ENCODE results near the gene AOPEP. TPM values are rescaled to one million over a fixed set of nuclear protein-coding genes. Genes with fewer than 3 reads are reported as not detected.

AOPEP gene
- total and polyA plus RNA-seq, 2 donors (not counting 3 experiments of a cell fraction or from before 2014, with no cell fraction given), result 20.2 to 41.6 TPM

GRCh38 chr9:95045751-95046150 is 319.3 kb downstream of the AOPEP start:
- no peak for TF ChIP-seq JUN (IDR thresholded peaks at IDR 0.05; ENCODE audit: borderline replicate concordance, insufficient read depth, insufficient read length, low read depth)
- TF ChIP-seq, protein P1, sequence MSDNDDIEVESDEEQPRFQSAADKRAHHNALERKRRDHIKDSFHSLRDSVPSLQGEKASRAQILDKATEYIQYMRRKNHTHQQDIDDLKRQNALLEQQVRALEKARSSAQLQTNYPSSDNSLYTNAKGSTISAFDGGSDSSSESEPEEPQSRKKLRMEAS (IDR thresholded peaks at IDR 0.05; ENCODE audit: insufficient read depth, insufficient read length), result no peak
- TF ChIP-seq EZH2 (IDR thresholded peaks at IDR 0.05; ENCODE audit: borderline replicate concordance, low read depth, low read length, severe bottlenecking), result no peak
- no peak for TF ChIP-seq FOS (IDR thresholded peaks at IDR 0.05; ENCODE audit: borderline replicate concordance, insufficient read depth, low read length)
- TF ChIP-seq, protein P2, sequence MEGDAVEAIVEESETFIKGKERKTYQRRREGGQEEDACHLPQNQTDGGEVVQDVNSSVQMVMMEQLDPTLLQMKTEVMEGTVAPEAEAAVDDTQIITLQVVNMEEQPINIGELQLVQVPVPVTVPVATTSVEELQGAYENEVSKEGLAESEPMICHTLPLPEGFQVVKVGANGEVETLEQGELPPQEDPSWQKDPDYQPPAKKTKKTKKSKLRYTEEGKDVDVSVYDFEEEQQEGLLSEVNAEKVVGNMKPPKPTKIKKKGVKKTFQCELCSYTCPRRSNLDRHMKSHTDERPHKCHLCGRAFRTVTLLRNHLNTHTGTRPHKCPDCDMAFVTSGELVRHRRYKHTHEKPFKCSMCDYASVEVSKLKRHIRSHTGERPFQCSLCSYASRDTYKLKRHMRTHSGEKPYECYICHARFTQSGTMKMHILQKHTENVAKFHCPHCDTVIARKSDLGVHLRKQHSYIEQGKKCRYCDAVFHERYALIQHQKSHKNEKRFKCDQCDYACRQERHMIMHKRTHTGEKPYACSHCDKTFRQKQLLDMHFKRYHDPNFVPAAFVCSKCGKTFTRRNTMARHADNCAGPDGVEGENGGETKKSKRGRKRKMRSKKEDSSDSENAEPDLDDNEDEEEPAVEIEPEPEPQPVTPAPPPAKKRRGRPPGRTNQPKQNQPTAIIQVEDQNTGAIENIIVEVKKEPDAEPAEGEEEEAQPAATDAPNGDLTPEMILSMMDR (IDR thresholded peaks at IDR 0.05; ENCODE audit: extremely low read depth in 1 of 2, insufficient read depth in 1 of 2, low read depth in 1 of 2, low read length in 2 of 2), result no peak
- TF ChIP-seq GATA2 (IDR thresholded peaks at IDR 0.05; ENCODE audit: insufficient read depth, insufficient read length, low read depth, low read length), result no peak
- TF ChIP-seq POLR2A (IDR thresholded peaks at IDR 0.05; ENCODE audit: low read depth, low read length), result no peak
- H3K4me1 ChIP-seq (ENCODE audit: control insufficient read depth, extremely low read depth, insufficient read depth, low read length), result peaks cover 12% of the 10 kb centered on the region
- no peaks in the 10 kb centered on the region for H3K27me3 ChIP-seq (ENCODE audit: control insufficient read depth in 2 of 2, insufficient read depth in 2 of 2, low read length in 2 of 2)
- H3K79me2 ChIP-seq (ENCODE audit: control insufficient read depth, insufficient read depth, low read length), result peaks cover 6% of the 10 kb centered on the region
- ChIA-PET POLR2A (no interaction called here), CTCF (interaction anchor here (0.8 to 1.3 kb wide), 2 partner anchors 12 to 122 kb away, joined by 3 read pairs; no protein-coding TSS in a partner anchor)
- H3K36me3 ChIP-seq (ENCODE audit: control insufficient read depth in 2 of 2, extremely low read depth in 1 of 2, insufficient read depth in 2 of 2, low read length in 2 of 2), result peaks cover 0 to 2% of the 10 kb centered on the region in 2 experiments
- H3K4me2 ChIP-seq (ENCODE audit: insufficient read depth, low read length), result no peak overlapping the region
- no peak for FAIRE-seq
- dilution Hi-C loops (cut with MboI; ENCODE audit: extremely low pct_ligation_motif_present, low sequenced_read_pairs) (no loop called here), intact Hi-C loops (cut with micrococcal nuclease) (no loop called here)
- H2AFZ ChIP-seq (ENCODE audit: low read depth, low read length), result no peak overlapping the region
- H3K9me1 ChIP-seq (replicated peaks; ENCODE audit: control insufficient read depth, extremely low read depth, insufficient read depth, low read length), result no peaks in the 10 kb centered on the region
- H3K4me3 ChIP-seq (replicated peaks in 1 of 3; ENCODE audit: insufficient read depth in 1 of 3, low read depth in 1 of 3, low read length in 3 of 3), result no peak overlapping the region
- no peak for DNase-seq (ENCODE audit: low read depth, low spot score)
- no TSS peak for BruUV-seq (replicated peaks)
- H3K9ac ChIP-seq (replicated peaks; ENCODE audit: extremely low read depth, insufficient read depth, low read length), result no peak overlapping the region
- H4K20me1 ChIP-seq (replicated peaks; ENCODE audit: control insufficient read depth, extremely low read depth, insufficient read depth, low read length), result peaks cover 4% of the 10 kb centered on the region
- no peaks in the 10 kb centered on the region for H3K9me3 ChIP-seq (replicated peaks; ENCODE audit: control insufficient read depth, insufficient read depth, low read length)
- no peak overlapping the region for H3K27ac ChIP-seq (ENCODE audit: insufficient read depth, low read depth, low read length)

Data from endothelial cell of umbilical vein (primary cell).